H1 (cell line): ENCODE data around the gene TTC13. TPM values are rescaled to one million over a fixed set of nuclear protein-coding genes. Genes with fewer than 3 reads are reported as not detected.

Experiments used
- CTCF ChIA-PET: fragments of 300-600 bp; sonication (Branson Sonifier 250); formaldehyde crosslinking; loops from one replicate; lab custom pipeline; 2021; ENCODE audit not compliant: partially characterized antibody; lab: Charles Lee
- POLR2A ChIA-PET: fragments of 300-600 bp; sonication (Branson Sonifier 250); formaldehyde crosslinking; loops from one replicate; lab custom pipeline; 2021; ENCODE audit warnings: inconsistent platforms; ENCODE audit not compliant: partially characterized antibody; lab: Charles Lee
- DNase-seq, 2 experiments: peaks; one replicate each; pipeline versions ENCODE4 v3.0.0 to v3.0.0-alpha.2; 2010 to 2022; ENCODE audit warnings: low spot score in 2 of 2, low read depth in 1 of 2, mixed read lengths in 1 of 2
- FAIRE-seq: peaks from 2 replicates; lab custom pipeline; 2011; peaks lifted over from hg19 to GRCh38; lab: Jason Lieb, UNC
- H2AFZ ChIP-seq: 2 replicates; pipeline ENCODE4 v1.8.1; 2012; ENCODE audit warnings: low read length, inconsistent platforms
- H2AK5ac ChIP-seq: 2 replicates; pipeline ENCODE4 v1.6.1; 2013; ENCODE audit warnings: low read depth, low read length
- H2BK120ac ChIP-seq: replicated peaks from 2 replicates; pipeline ENCODE3; 2013; ENCODE audit warnings: low read depth, low read length, inconsistent platforms
- H2BK12ac ChIP-seq: 2 replicates; pipeline ENCODE4 v1.6.1; 2013; ENCODE audit warnings: low read depth, low read length
- H2BK15ac ChIP-seq: 2 replicates; pipeline ENCODE4 v1.6.1; 2013; ENCODE audit warnings: low read length
- H2BK20ac ChIP-seq: 2 replicates; pipeline ENCODE4 v1.6.1; 2013; ENCODE audit warnings: low read length
- H2BK5ac ChIP-seq: 2 replicates; pipeline ENCODE4 v1.6.1; 2013; ENCODE audit warnings: low read depth, low read length
- H3K14ac ChIP-seq: 2 replicates; pipeline ENCODE4 v1.6.1; 2013; ENCODE audit warnings: inconsistent platforms; ENCODE audit not compliant: insufficient read length
- H3K18ac ChIP-seq: 2 replicates; pipeline ENCODE4 v1.6.1; 2013; ENCODE audit warnings: low read length; ENCODE audit errors: extremely low read depth
- H3K23ac ChIP-seq: 2 replicates; pipeline ENCODE4 v1.6.1; 2013; ENCODE audit warnings: inconsistent platforms; ENCODE audit not compliant: insufficient read length
- H3K23me2 ChIP-seq: 2 replicates; pipeline ENCODE4 v1.6.1; 2013; ENCODE audit warnings: low read depth, low read length
- H3K27ac ChIP-seq: 2 replicates; pipeline ENCODE4 v1.6.1; 2011; ENCODE audit warnings: low read depth, low read length, inconsistent platforms
- H3K27me3 ChIP-seq, 4 experiments: replicated peaks in 1 of 4; 1 replicate in 1 of 4; 2 replicates in 3 of 4; pipeline versions ENCODE4 v1.6.1 to v1.8.1; 2011 to 2013; ENCODE audit warnings: low read length in 3 of 4, mild to moderate bottlenecking in 3 of 4, inconsistent platforms in 2 of 4, mixed read lengths in 2 of 4, moderate library complexity in 1 of 4; ENCODE audit not compliant: control insufficient read depth in 3 of 4, insufficient read depth in 3 of 4; ENCODE audit errors: extremely low read depth in 1 of 4
- H3K36me3 ChIP-seq, 4 experiments: 2 replicates each; pipeline versions ENCODE4 v1.6.1 to v1.8.1; 2011 to 2013; ENCODE audit warnings: mild to moderate bottlenecking in 4 of 4, low read length in 3 of 4, moderate library complexity in 2 of 4, control low read depth in 1 of 4, inconsistent platforms in 1 of 4; ENCODE audit not compliant: insufficient read depth in 4 of 4, control insufficient read depth in 2 of 4
- H3K4ac ChIP-seq: replicated peaks from 2 replicates; pipeline ENCODE3; 2013; ENCODE audit warnings: low read length, low read depth, mixed read lengths, inconsistent platforms; ENCODE audit not compliant: insufficient read length
- H3K4me1 ChIP-seq, 4 experiments: replicated peaks in 1 of 4; 1 replicate in 1 of 4; 2 replicates in 3 of 4; pipeline versions ENCODE4 v1.6.1 to v1.8.1; 2011 to 2013; ENCODE audit warnings: low read length in 3 of 4, inconsistent platforms in 2 of 4, mixed read lengths in 1 of 4; ENCODE audit not compliant: insufficient read depth in 4 of 4, control insufficient read depth in 3 of 4
- H3K4me2 ChIP-seq, 2 experiments: 2 replicates each; pipeline versions ENCODE4 v1.6.1 to v1.8.1; 2011 to 2013; ENCODE audit warnings: low read depth in 2 of 2, low read length in 2 of 2, control low read depth in 1 of 2, inconsistent platforms in 1 of 2, mild to moderate bottlenecking in 1 of 2; ENCODE audit not compliant: insufficient read depth in 1 of 2
- H3K4me3 ChIP-seq, 4 experiments: fragments of 200-600, 300-600 bp in 1 of 4; sonication (generic), shearing (Covaris generic), sonication (Bioruptor Twin) in 1 of 4; 2 replicates each; pipeline versions ENCODE4 v1.5.1 to v1.8.1; 2011 to 2016; ENCODE audit warnings: low read length in 4 of 4, low read depth in 3 of 4, control low read depth in 2 of 4, inconsistent platforms in 2 of 4, mild to moderate bottlenecking in 2 of 4, mixed read lengths in 1 of 4, moderate library complexity in 1 of 4; ENCODE audit not compliant: insufficient read depth in 2 of 4; ENCODE audit errors: extremely low read depth in 1 of 4
- H3K56ac ChIP-seq: replicated peaks from 2 replicates; pipeline ENCODE3; 2013; ENCODE audit warnings: low read depth, mild to moderate bottlenecking, mixed read lengths, low read length, inconsistent platforms; ENCODE audit not compliant: insufficient read length
- H3K79me1 ChIP-seq: 2 replicates; pipeline ENCODE4 v1.6.1; 2013; ENCODE audit warnings: low read depth, low read length, control low read depth
- H3K79me2 ChIP-seq, 2 experiments: 2 replicates each; pipeline versions ENCODE4 v1.6.1 to v1.8.1; 2012 to 2013; ENCODE audit warnings: low read length in 2 of 2, mild to moderate bottlenecking in 2 of 2, inconsistent platforms in 1 of 2; ENCODE audit not compliant: insufficient read depth in 2 of 2, control insufficient read depth in 1 of 2
- H3K9ac ChIP-seq, 4 experiments: replicated peaks in 1 of 4; 1 replicate in 1 of 4; 2 replicates in 3 of 4; pipeline versions ENCODE4 v1.6.1 to v1.8.1; 2011 to 2013; ENCODE audit warnings: low read depth in 3 of 4, low read length in 3 of 4, control low read depth in 2 of 4, mild to moderate bottlenecking in 2 of 4, moderate library complexity in 2 of 4, inconsistent platforms in 1 of 4; ENCODE audit errors: extremely low read depth in 1 of 4
- H3K9me3 ChIP-seq, 2 experiments: 2 replicates each; pipeline versions ENCODE4 v1.6.1 to v1.8.1; 2012 to 2013; ENCODE audit warnings: mild to moderate bottlenecking in 2 of 2, moderate library complexity in 2 of 2, control low read depth in 1 of 2, inconsistent platforms in 1 of 2, low read depth in 1 of 2, low read length in 1 of 2, mixed read lengths in 1 of 2; ENCODE audit not compliant: insufficient read depth in 2 of 2
- H4K20me1 ChIP-seq, 2 experiments: replicated peaks in 1 of 2; 2 replicates each; pipeline versions ENCODE3 to v1.8.1; 2011 to 2013; ENCODE audit warnings: inconsistent platforms in 2 of 2, low read length in 2 of 2, mild to moderate bottlenecking in 1 of 2; ENCODE audit not compliant: insufficient read depth in 2 of 2, control insufficient read depth in 1 of 2
- H4K5ac ChIP-seq: 2 replicates; pipeline ENCODE4 v1.6.1; 2013; ENCODE audit warnings: low read length, low read depth, mixed read lengths, inconsistent platforms; ENCODE audit not compliant: insufficient read length
- H4K8ac ChIP-seq: 2 replicates; pipeline ENCODE4 v1.8.0; 2013; ENCODE audit warnings: mild to moderate bottlenecking, moderate library complexity, low read length, inconsistent platforms; ENCODE audit not compliant: insufficient read depth; ENCODE audit errors: extremely low read depth
- H4K91ac ChIP-seq: replicated peaks from 2 replicates; pipeline ENCODE3; 2013; ENCODE audit warnings: low read length, mixed read lengths, inconsistent platforms; ENCODE audit not compliant: insufficient read length
- HDAC2 ChIP-seq, 2 experiments: fragments of 300-600 bp in 1 of 2; sonication (generic) in 1 of 2; IDR thresholded peaks; 2 replicates each; pipeline ENCODE4 v1.6.1; 2011 to 2012; ENCODE audit warnings: low read depth in 2 of 2, low read length in 2 of 2, mild to moderate bottlenecking in 2 of 2, moderate library complexity in 2 of 2, borderline replicate concordance in 1 of 2, inconsistent platforms in 1 of 2
- WGBS, 2 experiments: shearing (Covaris generic) in 1 of 2; methylation state at CpG; one replicate each; pipeline versions ENCODE4 v1.1.6 to v1.1.7; 2013 to 2015; ENCODE audit warnings: low lambda C conversion rate in 2 of 2, mixed read lengths in 2 of 2, inconsistent platforms in 1 of 2, low coverage in 1 of 2, missing lambda C conversion rate in 1 of 2; ENCODE audit not compliant: insufficient replicate concordance in 2 of 2, insufficient coverage in 1 of 2, insufficient read length in 1 of 2; ENCODE audit errors: extremely low coverage in 1 of 2, missing lambda C conversion rate in 1 of 2; 5-methylcytosine and 5-hydroxymethylcytosine counted together
- polyA plus RNA-seq, 7 experiments: library from polyadenylated mRNA; depleted of rRNA in 3 of 7; stranded (reverse) in 5 of 7; unstranded in 2 of 7; fragments of >200 nt in 5 of 7; fragments of 200-250 nt in 2 of 7; gene quantifications; 1 replicate in 5 of 7; 2 replicates in 1 of 7; 4 replicates in 1 of 7; pipeline versions ENCODE4 v1.2.1 to v1.2.3, GENCODE V29; 2011 to 2013; ENCODE audit warnings: missing spikeins in 2 of 7, mixed read lengths in 2 of 7
- total RNA-seq: library from RNA; stranded (reverse); fragmentation: NEBNext Ultra II Directional; extraction: Animal tissue kit (Norgen Biotek cat#: 25700); gene quantifications from 2 replicates; pipeline ENCODE4 v1.2.1, GENCODE V29; 2021

The TTC13 gene
- total and polyA plus RNA-seq, 2 of the 8 experiments (the other 6 are each of a cell fraction or from before 2014, with no cell fraction given), result 3.1 to 7.1 TPM

DNA sequence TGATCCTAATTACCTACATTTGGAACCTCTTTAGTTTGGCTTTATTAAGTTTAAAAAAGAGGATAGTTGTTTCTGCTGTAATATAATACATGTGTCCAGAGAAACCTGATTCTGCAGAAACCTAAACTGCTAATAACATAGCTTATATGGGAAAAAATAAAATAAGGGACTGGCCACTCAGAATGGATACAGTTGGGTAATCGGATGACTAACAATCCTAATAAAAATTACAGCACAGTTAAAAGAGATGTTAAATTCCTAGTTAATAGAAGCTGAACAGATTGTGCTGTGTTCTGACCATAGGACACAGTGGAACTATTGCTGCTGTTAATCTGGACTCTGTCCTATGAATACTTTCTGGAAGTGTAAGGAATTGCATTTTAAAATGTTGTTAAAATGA lies 16.2 kb upstream of the TTC13 start:
- H3K36me3 ChIP-seq, result peaks cover 2 to 9% (median 6%) of the 10 kb centered on the region in 4 experiments; a peak in 6 of 8 replicates
- no peak for TF ChIP-seq HDAC2 (IDR thresholded peaks at IDR 0.05; ENCODE audit: borderline replicate concordance in 1 of 2, low read depth in 2 of 2, low read length in 2 of 2)

More for the DNA sequence above, 16.2 kb upstream of the TTC13 start:
- Histone ChIP-seq H2BK5ac (no peak overlapping the region), H3K9me3 (no peaks in the 10 kb centered on the region), H3K4me2 (no peak overlapping the region), H3K9ac (no peak overlapping the region), H4K8ac (no peak overlapping the region), H2BK12ac (no peak overlapping the region), H3K14ac (no peak overlapping the region), H3K27me3 (no peaks in the 10 kb centered on the region), H3K4ac (no peak overlapping the region), H3K18ac (no peak overlapping the region), H3K23ac (no peak overlapping the region), H4K20me1 (peaks cover 2 to 4% of the 10 kb centered on the region in 2 experiments), H3K4me1 (no peaks in the 10 kb centered on the region), H3K23me2 (no peaks in the 10 kb centered on the region; the same call in 1 of the 2 replicates), H2BK120ac (no peak overlapping the region), H3K79me1 (no peaks in the 10 kb centered on the region), H3K4me3 (no peak overlapping the region), H4K5ac (no peak overlapping the region), H3K79me2 (no peaks in the 10 kb centered on the region), H3K27ac (no peak overlapping the region), H4K91ac (no peak overlapping the region), H3K56ac (no peak overlapping the region), H2BK15ac (no peak overlapping the region), H2AK5ac (no peak overlapping the region), H2BK20ac (no peak overlapping the region), H2AFZ (no peak overlapping the region)
- FAIRE-seq (no peak), DNase-seq (no peak)
- CTCF ChIA-PET, result interaction anchor here (0.8 to 1.4 kb wide), 4 partner anchors 10 to 119 kb away, joined by 3 to 4 read pairs (median 3); no protein-coding TSS in a partner anchor
- POLR2A ChIA-PET, result no interaction called here
- 91% methylated on average over 1 of the region's 1 CpG; no CpG with 5 or more reads in 1 of the 2 experiments for WGBS, 2 experiments
